GM21447 (cell line): Measurements from ENCODE around the gene AQP4.

Experiments
- ATAC-seq: cut with Tn5 transposase; IDR thresholded peaks from one replicate; pipeline ENCODE4 v1.9.1; 2021; ENCODE audit not compliant: unreplicated experiment

AQP4 gene

DNA sequence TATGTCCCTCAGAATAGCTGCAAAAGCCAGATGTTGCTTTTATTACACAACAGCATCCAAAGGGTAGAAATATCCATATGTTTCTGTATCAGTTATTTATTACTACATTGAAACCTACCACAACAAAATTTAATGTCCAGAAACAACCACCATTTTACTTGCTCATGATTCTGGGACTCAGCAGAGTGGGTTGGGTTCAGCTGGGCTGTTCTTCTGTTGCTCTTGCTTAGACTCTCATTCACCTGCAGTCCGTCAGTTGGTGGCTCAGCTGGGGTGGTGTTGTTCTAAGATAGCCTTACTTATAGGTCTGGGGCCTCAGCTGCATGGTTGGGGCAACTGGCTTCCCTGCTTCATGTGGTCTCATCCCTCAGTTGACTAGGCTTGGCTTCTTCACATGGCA is 21.7 kb downstream of the AQP4 start:
- ATAC-seq = no peak

DNA sequence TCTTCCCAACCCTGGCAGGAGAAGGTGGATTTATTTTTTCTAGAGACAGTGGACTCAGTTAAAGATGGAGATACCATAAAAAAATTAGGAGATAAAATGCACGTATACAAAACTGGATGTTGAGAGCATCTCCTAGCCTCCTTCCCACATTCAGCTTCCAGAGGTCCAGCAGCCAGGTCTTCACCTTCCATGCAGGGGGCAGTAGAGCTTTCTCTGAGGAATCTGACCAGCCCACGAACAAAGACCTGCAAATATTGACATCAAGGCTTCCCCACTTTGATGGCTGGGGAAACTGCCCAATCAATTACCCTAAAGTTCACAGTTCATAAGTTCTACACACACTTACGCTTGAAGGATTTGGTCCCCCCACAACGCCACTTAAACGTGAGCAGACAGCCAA is 24.5 kb downstream of the AQP4 start:
- no peak for ATAC-seq

DNA sequence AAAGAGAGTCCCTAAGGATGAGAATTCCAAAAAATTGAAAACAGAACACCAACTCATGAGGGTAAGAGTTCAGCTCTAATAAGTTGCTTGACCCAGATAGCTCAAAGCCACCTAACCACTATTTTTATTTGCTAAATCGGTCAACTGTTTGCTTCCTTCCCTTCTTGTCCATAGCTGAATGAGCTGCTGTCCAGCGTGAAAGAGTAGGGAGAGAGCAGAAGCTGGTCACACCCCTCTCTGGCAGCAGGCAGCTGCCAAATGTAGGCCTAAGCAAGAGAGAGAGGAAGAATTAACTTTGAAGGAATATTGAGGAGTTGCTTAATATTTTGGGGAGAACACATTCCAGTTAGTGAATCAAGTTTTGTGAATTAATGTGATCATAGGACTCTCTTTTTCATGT is 25.9 kb downstream of the AQP4 start:
- ATAC-seq = no peak

DNA sequence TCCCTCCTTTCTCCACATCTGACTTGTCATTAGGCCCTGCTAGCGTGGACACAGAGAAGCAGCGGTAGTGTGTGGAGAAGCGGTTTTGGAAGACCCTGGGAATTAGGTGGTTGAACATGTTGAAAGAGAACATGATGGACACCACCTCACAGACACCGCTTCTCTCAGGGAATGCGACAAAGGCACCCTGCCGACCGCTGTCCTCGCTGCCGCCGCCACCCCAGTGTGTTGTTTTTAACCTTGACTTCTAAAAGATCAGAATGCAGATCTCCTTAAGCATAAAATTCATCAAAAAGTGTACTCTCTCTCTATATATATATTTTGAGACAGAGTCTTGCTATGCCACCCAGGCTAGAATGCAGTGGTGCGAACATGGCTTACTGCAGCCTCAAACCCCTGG is 33.2 kb downstream of the AQP4 start:
- ATAC-seq = no peak

DNA sequence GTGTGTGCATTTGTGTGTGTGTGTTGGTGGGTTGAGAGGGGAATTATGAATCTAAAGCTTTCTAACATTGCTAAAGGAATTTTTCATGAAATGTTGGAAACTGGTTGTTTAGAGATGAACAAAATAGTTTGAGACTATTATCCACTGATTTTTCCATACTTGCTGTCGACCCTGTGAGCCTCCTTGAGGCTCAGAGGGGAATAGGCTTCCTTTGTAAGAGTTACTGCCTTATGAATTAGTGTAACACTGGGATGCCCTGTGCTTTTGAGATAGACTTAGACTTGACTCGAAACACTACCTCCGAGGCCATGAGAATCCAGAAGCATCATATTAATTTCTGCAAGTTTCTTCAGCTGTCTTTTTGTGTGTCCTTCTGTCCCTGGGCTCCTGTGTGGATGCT is 37.9 kb downstream of the AQP4 start:
- no peak for ATAC-seq

DNA sequence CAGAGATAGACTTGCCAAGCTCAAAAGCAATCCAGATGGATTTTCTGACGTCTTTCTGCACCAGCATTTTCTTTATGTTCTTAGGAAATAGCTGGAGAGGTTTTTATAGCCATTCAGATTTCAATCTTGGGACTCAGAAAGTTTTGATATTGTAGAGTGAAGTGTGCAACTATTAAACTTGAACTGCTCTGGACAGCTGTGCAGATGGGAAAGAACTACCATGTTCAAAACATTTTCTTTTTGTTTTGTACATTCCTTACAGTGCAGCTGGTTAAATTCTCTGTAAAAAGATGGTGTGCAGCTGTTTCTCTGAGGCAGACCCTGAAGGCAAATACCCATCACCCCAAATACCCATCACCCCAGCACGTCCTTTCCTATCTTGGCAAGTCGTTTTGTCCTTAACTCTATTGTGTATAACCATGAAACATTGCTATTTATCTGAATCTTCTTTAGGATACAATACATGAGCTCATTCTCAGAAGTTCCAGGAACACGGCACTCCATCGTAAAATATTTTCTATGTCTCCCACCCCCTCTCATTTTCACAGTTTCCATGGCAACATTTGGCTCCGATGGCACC is 38.8 kb downstream of the AQP4 start:
- no peak for ATAC-seq

DNA sequence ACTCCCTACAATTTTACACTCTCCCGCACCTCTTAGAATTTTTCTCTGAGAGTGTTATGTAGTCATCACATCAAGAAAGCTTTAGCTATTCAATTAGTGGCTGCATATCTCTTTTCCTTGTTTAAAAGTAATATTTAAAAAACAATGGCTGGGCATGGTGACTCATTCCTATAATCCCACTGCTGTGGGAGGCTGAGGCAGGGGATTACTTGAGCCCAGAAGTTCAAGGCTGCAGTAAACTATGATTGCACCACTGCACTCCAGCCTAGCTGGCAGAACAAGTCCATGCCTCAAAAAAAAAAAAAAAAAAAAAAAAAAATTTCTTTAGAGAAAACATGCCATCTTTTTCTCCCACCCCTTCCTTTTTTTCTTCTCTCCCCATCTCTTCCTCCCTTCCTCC is 44.3 kb downstream of the AQP4 start:
- no peak for ATAC-seq

DNA sequence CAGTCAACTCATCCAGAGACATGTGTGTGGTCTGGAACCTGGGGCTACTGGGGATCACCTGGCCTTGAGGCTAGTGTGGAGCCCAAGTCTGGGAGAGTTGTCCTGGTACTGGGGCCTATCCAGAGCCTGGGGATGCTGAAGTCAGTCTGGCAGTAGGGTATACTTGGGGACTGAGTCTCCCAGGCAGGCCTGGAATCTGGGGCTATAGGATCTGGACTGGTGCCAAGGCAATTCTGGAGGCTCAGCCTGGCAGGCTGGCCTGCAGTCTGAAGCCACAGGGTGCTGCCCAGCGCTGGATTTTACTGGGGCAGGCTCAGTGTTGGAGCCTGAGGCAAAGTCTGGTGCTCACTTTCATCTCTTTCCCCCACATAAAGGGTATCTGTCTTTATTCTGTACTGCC is 46.5 kb downstream of the AQP4 start:
- ATAC-seq = no peak

DNA sequence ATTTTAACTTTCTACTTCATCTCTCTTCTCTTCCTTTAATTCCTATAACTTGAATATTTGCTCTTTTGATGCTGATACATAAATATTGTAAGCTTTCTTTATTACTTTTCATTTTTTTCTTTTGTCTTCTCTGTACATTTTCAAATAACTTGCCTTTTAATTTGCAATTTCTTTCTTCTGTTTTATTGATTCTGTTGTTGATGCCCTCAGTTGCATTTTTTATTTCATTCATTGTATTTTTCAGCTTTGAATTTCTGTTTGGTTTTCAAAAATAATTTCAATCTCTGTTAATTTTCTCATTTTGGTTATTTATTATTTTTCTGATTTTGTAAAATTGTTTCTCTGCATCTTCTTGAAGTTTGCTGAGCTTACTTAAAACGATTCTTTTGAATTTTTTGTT is 47.0 kb downstream of the AQP4 start:
- ATAC-seq = no peak

DNA sequence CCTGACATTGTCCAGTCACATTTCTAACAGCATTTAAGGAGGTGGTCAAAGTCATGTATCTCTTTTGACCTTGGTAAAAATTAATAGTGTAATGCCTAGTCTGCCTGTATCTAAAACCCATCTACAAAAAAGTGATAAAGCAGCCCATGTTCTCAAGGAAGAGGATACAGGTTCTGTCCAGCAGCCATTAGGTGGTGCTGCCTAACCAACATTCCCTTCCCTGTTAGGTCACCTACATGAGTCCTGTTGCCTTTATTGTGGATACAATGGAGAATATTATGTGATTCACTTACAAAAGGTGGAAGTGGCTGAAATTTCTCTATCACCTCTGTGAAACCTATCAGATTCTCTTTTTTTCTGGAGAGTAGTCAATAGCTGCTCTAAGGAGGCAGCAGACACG is 52.5 kb downstream of the AQP4 start:
- no peak for ATAC-seq

DNA sequence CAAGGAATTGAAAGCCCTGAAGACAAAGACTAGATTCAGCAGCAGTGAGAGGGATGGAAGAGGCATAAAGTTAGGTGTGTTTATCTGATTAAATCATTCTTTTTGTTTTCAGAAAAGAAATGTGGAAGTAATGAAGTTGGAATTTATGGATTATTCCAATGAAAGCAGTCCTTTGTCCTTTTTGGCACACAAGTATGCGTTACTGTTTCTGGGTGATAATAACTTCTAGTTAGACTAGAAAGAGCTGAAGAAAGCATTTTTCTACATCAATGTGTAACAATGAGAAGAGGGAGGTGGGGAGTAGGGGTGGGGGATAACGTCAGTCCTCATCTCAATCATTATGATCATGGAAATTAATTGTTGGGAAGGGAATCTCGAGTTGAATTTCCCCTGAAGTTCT is 53.0 kb downstream of the AQP4 start:
- ATAC-seq = no peak

DNA sequence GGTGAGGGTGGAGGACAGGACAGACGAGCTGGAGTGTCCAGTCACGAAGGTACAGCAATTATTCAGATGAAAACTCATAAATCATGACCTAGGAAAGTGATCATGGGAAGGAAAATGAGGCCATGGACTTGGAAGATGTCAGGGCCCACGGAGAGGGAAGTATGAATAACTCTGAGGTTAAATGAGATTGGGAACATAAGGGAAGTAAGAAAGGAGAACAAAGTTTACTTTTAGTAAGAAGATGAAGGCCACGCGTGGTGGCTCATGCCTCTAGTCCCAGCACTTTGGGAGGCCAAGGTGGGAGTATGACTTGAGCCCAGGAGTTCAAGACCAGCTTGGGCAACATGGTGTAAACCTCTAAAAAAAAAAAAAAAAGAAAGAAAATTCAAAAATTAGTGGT is 56.2 kb downstream of the AQP4 start:
- ATAC-seq = no peak

DNA sequence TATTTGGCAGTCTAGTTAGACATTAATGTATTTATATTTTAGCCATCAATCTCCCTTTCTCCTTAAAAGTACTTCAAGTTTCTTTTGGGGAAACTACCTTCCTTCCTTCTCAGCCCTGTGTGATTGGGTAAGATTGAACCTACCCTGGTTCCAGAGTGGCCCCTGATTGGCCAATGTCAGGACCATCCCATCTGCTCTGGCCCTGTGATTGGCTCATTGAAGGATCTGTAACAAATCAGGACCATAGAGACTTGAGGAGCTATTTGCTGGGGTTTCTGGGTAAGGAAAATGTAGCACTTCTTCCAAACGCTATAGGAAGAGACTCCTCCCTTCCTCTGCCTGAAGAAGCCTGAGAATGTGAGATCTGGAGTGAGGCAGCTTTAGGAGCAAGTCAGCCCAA is 59.3 kb downstream of the AQP4 start:
- no peak for ATAC-seq

DNA sequence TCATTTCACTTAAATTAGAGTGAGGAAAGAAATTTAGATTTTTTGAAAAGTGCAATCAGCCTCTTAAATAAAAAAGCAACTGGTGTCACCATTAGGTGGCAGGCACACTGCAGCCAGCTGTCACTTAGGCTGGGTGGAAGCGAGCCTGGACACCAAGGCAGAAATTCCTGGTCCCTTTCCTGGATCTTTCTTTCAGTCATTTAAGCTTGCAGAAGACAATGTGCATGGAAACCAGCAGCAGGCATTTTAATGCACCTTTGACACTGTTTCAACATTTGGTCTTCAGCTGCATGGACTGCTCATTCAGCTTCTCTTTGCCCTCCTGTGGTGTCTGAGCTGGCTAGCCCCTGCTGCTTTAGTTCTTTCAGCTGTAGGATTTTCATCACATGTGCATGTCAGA is 61.0 kb downstream of the AQP4 start:
- no peak for ATAC-seq

DNA sequence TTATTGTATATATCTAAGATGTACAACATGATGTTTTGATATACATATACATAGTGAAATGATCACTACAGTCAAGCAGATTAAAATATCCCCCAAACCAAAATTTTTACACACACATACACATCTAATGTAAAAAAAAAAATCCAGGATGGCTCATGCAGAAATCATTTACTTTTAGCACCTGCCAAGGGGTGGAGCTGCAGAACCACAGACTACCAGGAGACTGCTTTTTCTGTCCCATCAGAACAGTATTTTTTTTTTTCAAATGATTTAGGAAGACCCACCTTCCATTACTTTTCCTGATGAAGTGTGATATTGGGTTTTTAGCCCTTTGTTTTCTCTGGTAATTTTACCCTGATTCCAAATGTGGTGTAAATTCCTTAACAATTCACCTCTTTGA is 61.9 kb downstream of the AQP4 start:
- no peak for ATAC-seq

DNA sequence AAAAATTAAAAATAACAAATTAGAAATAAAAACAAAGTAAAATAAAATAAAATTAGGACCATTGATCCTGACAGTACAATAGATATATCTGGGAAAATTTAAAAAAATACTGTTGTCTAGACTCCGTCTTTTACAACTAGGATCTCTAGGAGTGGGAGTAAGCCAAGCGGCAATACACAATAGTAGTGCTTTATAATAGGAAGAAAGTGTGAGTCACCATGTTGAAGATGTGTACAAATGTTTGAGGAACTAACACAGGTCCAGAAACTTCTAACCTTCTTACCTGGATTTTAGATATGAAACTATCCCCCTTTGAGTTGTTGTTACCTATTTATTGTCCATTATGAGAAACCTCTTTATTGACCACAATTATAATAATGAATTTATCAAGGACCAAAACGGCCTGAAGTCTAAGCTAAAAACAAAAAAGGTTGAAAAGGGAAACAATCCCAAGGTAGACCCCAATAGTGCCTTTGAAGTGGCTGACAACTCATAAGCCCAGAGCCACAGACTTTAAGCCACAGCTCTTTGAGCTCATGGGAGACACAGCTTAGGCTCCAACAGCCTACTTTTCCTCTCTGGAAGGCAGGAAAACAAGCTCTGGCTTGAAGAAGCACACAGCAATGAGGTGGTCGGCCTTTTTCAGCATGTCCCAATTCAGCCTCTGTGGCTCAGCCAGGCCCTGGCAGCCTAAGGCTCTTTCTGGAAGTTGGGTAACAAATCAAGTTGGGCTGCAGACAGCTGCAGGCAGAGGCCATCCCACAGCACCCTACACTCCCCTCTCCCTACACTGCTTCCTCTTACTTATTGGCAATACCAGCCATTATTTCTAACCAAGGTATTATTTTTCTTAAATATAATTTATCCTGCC is 62.9 kb downstream of the AQP4 start:
- ATAC-seq = no peak
